ENCODE results near the gene CHTOP.

DNA sequence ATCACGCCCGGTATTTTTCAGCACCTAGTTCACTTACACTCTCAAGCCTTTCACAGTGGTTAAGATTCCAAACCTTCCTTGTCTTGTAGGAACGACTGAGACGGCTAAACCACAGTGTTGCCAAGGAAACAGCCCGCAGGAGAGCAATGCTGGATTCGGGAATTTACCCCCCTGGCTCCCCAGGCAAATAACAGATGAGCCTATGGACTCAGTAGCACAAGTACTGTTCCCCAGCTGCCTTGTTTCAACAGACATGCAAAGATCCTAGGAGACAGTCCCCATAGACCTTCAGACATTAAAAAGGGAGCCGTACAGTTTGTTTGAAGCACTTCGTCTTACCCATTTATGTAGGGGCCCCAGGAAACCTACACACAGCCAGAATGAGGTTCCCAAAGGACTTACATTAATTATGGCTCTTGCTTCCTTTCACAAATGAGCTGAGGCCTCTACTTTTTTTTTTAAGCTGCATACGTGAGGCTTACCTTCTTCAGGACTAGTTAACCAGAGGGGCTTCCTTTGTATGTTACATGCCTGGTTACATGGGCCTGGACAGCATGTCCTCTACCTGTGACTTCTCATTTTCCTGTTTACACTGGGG, 27.3 kb downstream of the CHTOP start:
- TF ChIP-seq, protein P1, sequence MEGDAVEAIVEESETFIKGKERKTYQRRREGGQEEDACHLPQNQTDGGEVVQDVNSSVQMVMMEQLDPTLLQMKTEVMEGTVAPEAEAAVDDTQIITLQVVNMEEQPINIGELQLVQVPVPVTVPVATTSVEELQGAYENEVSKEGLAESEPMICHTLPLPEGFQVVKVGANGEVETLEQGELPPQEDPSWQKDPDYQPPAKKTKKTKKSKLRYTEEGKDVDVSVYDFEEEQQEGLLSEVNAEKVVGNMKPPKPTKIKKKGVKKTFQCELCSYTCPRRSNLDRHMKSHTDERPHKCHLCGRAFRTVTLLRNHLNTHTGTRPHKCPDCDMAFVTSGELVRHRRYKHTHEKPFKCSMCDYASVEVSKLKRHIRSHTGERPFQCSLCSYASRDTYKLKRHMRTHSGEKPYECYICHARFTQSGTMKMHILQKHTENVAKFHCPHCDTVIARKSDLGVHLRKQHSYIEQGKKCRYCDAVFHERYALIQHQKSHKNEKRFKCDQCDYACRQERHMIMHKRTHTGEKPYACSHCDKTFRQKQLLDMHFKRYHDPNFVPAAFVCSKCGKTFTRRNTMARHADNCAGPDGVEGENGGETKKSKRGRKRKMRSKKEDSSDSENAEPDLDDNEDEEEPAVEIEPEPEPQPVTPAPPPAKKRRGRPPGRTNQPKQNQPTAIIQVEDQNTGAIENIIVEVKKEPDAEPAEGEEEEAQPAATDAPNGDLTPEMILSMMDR (IDR thresholded peaks at IDR 0.05; ENCODE audit: low read depth, low read length): no peak
- no peak for TF ChIP-seq EZH2phosphoT487 (IDR thresholded peaks at IDR 0.05; ENCODE audit: low read depth)
